ENCODE measurements around the gene POLR2E. TPM values are rescaled to one million over a fixed set of nuclear protein-coding genes. Genes with fewer than 3 reads are reported as not detected.

Gene POLR2E
- total RNA-seq, 4 donors from 2014 or later: 87.6 to 264 (median 163) TPM

GRCh38 chr19:1057176-1057855 lies 37.9 kb downstream of the POLR2E start:
- WGBS, 2 donors: 28 to 46% methylated on average over 2 to 3 of the region's 3 CpGs
- no peak for TF ChIP-seq POLR2A (IDR thresholded peaks at IDR 0.05)
- Histone ChIP-seq H3K27me3 (no peaks in the 10 kb centered on the region), H3K9me3 (no peaks in the 10 kb centered on the region), H3K27ac (no peak overlapping the region), H3K4me3 (replicated peaks in 1 of 3) (no peak overlapping the region), H3K36me3 (no peaks in the 10 kb centered on the region), H3K4me1 (no peaks in the 10 kb centered on the region)
- intact Hi-C loops (cut with DNase I): no loop called here
- no peak for DNase-seq

GRCh38 chr19:1055886-1056620 lies 39.1 kb downstream of the POLR2E start:
- intact Hi-C loops (cut with DNase I): no loop called here
- TF ChIP-seq POLR2A (IDR thresholded peaks at IDR 0.05) (no peak), CTCF (IDR thresholded peaks at IDR 0.05) (no peak)
- H3K27me3 ChIP-seq: no peaks in the 10 kb centered on the region
- no peak for DNase-seq
- no peaks in the 10 kb centered on the region for H3K36me3 ChIP-seq
- WGBS, 2 donors: 94 to 95% methylated on average over 14 to 15 of the region's 20 CpGs
- no peaks in the 10 kb centered on the region for H3K4me1 ChIP-seq
- H3K27ac ChIP-seq: no peak overlapping the region
- H3K9me3 ChIP-seq: no peaks in the 10 kb centered on the region
- H3K4me3 ChIP-seq (replicated peaks in 1 of 3): no peak overlapping the region

GRCh38 chr19:1055028-1055425 lies 40.1 kb downstream of the POLR2E start:
- 96% methylated on average over 3 of the region's 14 CpGs; no CpG with 5 or more reads in 1 of the 2 donors for WGBS, 2 donors
- Histone ChIP-seq H3K27me3 (no peaks in the 10 kb centered on the region), H3K4me1 (no peaks in the 10 kb centered on the region), H3K36me3 (no peaks in the 10 kb centered on the region), H3K9me3 (no peaks in the 10 kb centered on the region), H3K4me3 (replicated peaks in 1 of 3) (no peak overlapping the region), H3K27ac (no peak overlapping the region)
- no peak for DNase-seq
- TF ChIP-seq POLR2A (IDR thresholded peaks at IDR 0.05) (no peak), CTCF (IDR thresholded peaks at IDR 0.05) (no peak)
- intact Hi-C loops (cut with DNase I): no loop called here

GRCh38 chr19:1054102-1055027 lies 40.8 kb downstream of the POLR2E start:
- no peaks in the 10 kb centered on the region for H3K4me1 ChIP-seq
- intact Hi-C loops (cut with DNase I): no loop called here
- DNase-seq: no peak
- H3K27me3 ChIP-seq: no peaks in the 10 kb centered on the region
- 94 to 96% methylated on average over 9 to 21 of the region's 28 CpGs for WGBS, 2 donors
- H3K36me3 ChIP-seq: no peaks in the 10 kb centered on the region
- no peak overlapping the region for H3K27ac ChIP-seq
- no peak for TF ChIP-seq CTCF (IDR thresholded peaks at IDR 0.05)
- TF ChIP-seq POLR2A (IDR thresholded peaks at IDR 0.05): no peak
- H3K9me3 ChIP-seq: no peaks in the 10 kb centered on the region
- H3K4me3 ChIP-seq (replicated peaks in 1 of 3): no peak overlapping the region
